Ectodermal cell (in vitro differentiated cells): ENCODE results near the gene POU2F3.

Source experiments
- H3K27ac ChIP-seq: 2 replicates; pipeline ENCODE4 v1.7.0; 2013; ENCODE audit warnings: mild to moderate bottlenecking, low read depth, low read length; ENCODE audit not compliant: insufficient read depth, poor library complexity, severe bottlenecking
- H3K27me3 ChIP-seq: 2 replicates; pipeline ENCODE4 v1.7.0; 2013; ENCODE audit warnings: mild to moderate bottlenecking, low read length; ENCODE audit not compliant: insufficient read depth, control insufficient read depth, poor library complexity, severe bottlenecking
- H3K36me3 ChIP-seq: one replicate; pipeline ENCODE4 v1.7.0; 2013; ENCODE audit warnings: low read length; ENCODE audit not compliant: control insufficient read depth, insufficient read depth
- H3K4me1 ChIP-seq: one replicate; pipeline ENCODE4 v1.7.0; 2013; ENCODE audit warnings: low read length; ENCODE audit not compliant: control insufficient read depth, insufficient read depth
- H3K4me3 ChIP-seq: 2 replicates; pipeline ENCODE4 v1.7.0; 2013; ENCODE audit warnings: low read depth, low read length, control low read depth; ENCODE audit not compliant: insufficient read depth
- H3K9me3 ChIP-seq: 2 replicates; pipeline ENCODE4 v1.7.0; 2013; ENCODE audit warnings: mild to moderate bottlenecking, low read length, moderate library complexity; ENCODE audit not compliant: control insufficient read depth
- WGBS, 2 experiments: methylation state at CpG; one replicate each; pipeline ENCODE4 v1.1.7; 2013; ENCODE audit warnings: missing lambda C conversion rate in 2 of 2; 5-methylcytosine and 5-hydroxymethylcytosine counted together

POU2F3 gene

GRCh38 chr11:120236169-120237107, 3.5 kb upstream of the POU2F3 start:
- Histone ChIP-seq H3K27ac (no peak overlapping the region), H3K4me1 (peaks cover 3% of the 10 kb centered on the region), H3K36me3 (no peaks in the 10 kb centered on the region), H3K27me3 (peaks cover 43% of the 10 kb centered on the region), H3K9me3 (no peaks in the 10 kb centered on the region), H3K4me3 (no peak overlapping the region)
- WGBS, 2 experiments: 47 to 51% methylated on average over 4 to 5 of the region's 5 CpGs

- Histone ChIP-seq H3K4me1 (peaks cover 3% of the 10 kb centered on the region), H3K36me3 (no peaks in the 10 kb centered on the region), H3K27ac (no peak overlapping the region), H3K27me3 (peaks cover 44% of the 10 kb centered on the region), H3K9me3 (no peaks in the 10 kb centered on the region), H3K4me3 (no peak overlapping the region)
- 90 to 92% methylated on average over 11 of the region's 11 CpGs for WGBS, 2 experiments
These were observed 846 bp upstream of the POU2F3 start for GRCh38 chr11:120238968-120239620.

- peaks cover 10% of the 10 kb centered on the region for H3K4me1 ChIP-seq
- peaks cover 39% of the 10 kb centered on the region for H3K27me3 ChIP-seq
- no peaks in the 10 kb centered on the region for H3K9me3 ChIP-seq
- H3K36me3 ChIP-seq: no peaks in the 10 kb centered on the region
- no peak overlapping the region for H3K27ac ChIP-seq
- H3K4me3 ChIP-seq: no peak overlapping the region
- 91 to 95% methylated on average over 2 of the region's 2 CpGs for WGBS, 2 experiments
These were observed 926 bp downstream of the POU2F3 start for GRCh38 chr11:120240866-120241265.

- no peaks in the 10 kb centered on the region for H3K36me3 ChIP-seq
- no peaks in the 10 kb centered on the region for H3K9me3 ChIP-seq
- H3K27me3 ChIP-seq: peaks cover 39% of the 10 kb centered on the region
- H3K4me3 ChIP-seq: no peak overlapping the region
- WGBS, 2 experiments: 93 to 95% methylated on average over 7 of the region's 7 CpGs
- H3K27ac ChIP-seq: no peak overlapping the region
- peaks cover 10% of the 10 kb centered on the region for H3K4me1 ChIP-seq
These were observed 1.3 kb downstream of the POU2F3 start for GRCh38 chr11:120241277-120241676.

- H3K36me3 ChIP-seq: no peaks in the 10 kb centered on the region
- 93 to 95% methylated on average over 4 of the region's 4 CpGs for WGBS, 2 experiments
- no peaks in the 10 kb centered on the region for H3K9me3 ChIP-seq
- H3K4me1 ChIP-seq: peaks cover 10% of the 10 kb centered on the region
- H3K27ac ChIP-seq: no peak overlapping the region
- H3K4me3 ChIP-seq: no peak overlapping the region
- peaks cover 32% of the 10 kb centered on the region for H3K27me3 ChIP-seq
These were observed 3.3 kb downstream of the POU2F3 start for GRCh38 chr11:120243221-120243620.

- H3K27me3 ChIP-seq: peaks cover 17% of the 10 kb centered on the region
- H3K27ac ChIP-seq: no peak overlapping the region
- 66 to 72% methylated on average over 13 of the region's 13 CpGs for WGBS, 2 experiments
These were observed 4.8 kb downstream of the POU2F3 start for GRCh38 chr11:120244476-120245365.

GRCh38 chr11:120245434-120245833, 5.5 kb downstream of the POU2F3 start:
- Histone ChIP-seq H3K36me3 (no peaks in the 10 kb centered on the region), H3K4me3 (no peak overlapping the region), H3K9me3 (no peaks in the 10 kb centered on the region), H3K4me1 (peaks cover 12% of the 10 kb centered on the region), H3K27me3 (peaks cover 10% of the 10 kb centered on the region), H3K27ac (no peak overlapping the region)
- 85 to 100% methylated on average over 1 of the region's 1 CpG for WGBS, 2 experiments

More at GRCh38 chr11:120244476-120245365, 4.8 kb downstream of the POU2F3 start:
- Histone ChIP-seq H3K9me3 (no peaks in the 10 kb centered on the region), H3K4me3 (no peak overlapping the region), H3K4me1 (peaks cover 15% of the 10 kb centered on the region), H3K36me3 (no peaks in the 10 kb centered on the region)

GRCh38 chr11:120248551-120249278, 8.8 kb downstream of the POU2F3 start:
- H3K27ac ChIP-seq: no peak overlapping the region
- H3K27me3 ChIP-seq: no peaks in the 10 kb centered on the region

More at GRCh38 chr11:120248551-120249278, 8.8 kb downstream of the POU2F3 start:
- Histone ChIP-seq H3K9me3 (no peaks in the 10 kb centered on the region), H3K36me3 (no peaks in the 10 kb centered on the region), H3K4me3 (no peak overlapping the region), H3K4me1 (peaks cover 12% of the 10 kb centered on the region)
- WGBS, 2 experiments: 35 to 42% methylated on average over 9 of the region's 9 CpGs
